ENCODE measurements around the gene LRMDA.

DNA sequence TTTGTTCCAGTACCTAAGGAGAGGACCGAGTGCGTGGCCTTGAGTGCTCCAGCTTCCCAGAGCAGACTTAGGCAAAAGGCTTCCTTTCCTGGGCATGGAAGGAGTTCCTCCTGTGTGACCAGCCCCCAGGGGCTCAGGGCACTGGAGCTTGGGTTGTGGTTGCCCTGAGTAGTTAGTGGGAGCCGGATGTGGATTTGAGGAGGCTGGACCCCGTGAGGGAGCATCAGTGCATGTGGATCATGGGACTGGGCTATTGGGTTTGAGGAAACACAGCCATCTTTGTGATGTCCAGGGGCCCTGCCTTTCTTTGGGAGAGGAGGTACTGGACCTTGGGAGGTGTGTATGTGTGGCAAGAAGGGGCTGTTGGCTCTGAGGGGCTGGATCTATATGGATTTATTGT lies 8.4 kb downstream of the LRMDA start:
- no peak for TF ChIP-seq POLR2A (IDR thresholded peaks at IDR 0.05)
- TF ChIP-seq, protein P1, sequence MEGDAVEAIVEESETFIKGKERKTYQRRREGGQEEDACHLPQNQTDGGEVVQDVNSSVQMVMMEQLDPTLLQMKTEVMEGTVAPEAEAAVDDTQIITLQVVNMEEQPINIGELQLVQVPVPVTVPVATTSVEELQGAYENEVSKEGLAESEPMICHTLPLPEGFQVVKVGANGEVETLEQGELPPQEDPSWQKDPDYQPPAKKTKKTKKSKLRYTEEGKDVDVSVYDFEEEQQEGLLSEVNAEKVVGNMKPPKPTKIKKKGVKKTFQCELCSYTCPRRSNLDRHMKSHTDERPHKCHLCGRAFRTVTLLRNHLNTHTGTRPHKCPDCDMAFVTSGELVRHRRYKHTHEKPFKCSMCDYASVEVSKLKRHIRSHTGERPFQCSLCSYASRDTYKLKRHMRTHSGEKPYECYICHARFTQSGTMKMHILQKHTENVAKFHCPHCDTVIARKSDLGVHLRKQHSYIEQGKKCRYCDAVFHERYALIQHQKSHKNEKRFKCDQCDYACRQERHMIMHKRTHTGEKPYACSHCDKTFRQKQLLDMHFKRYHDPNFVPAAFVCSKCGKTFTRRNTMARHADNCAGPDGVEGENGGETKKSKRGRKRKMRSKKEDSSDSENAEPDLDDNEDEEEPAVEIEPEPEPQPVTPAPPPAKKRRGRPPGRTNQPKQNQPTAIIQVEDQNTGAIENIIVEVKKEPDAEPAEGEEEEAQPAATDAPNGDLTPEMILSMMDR (IDR thresholded peaks at IDR 0.05), result no peak
